Endothelial cell of umbilical vein (primary cell): Measurements from ENCODE around the gene IQGAP3. TPM values are rescaled to one million over a fixed set of nuclear protein-coding genes. Genes with fewer than 3 reads are reported as not detected.
"Not testable (repeated sequence)": the region's sequence is repeated elsewhere in the genome, so short reads cannot be mapped to it uniquely, and the experiment has no call there.

Experiments used
- BruUV-seq: library from RNA; stranded (reverse); fragments of 400-500 nt; replicated peaks from 2 replicates; lab custom pipeline; 2021; lab: Mats Ljungman, UMichigan
- CTCF ChIA-PET: fragments of 300-600, 350-600 bp; sonication (Branson Sonifier 250); formaldehyde crosslinking; loops from one replicate; lab custom pipeline; 2021; ENCODE audit warnings: antibody characterized with exemption, inconsistent platforms; lab: Charles Lee
- POLR2A ChIA-PET: fragments of 300-600, 350-600 bp; sonication (Branson Sonifier 250); formaldehyde crosslinking; loops from one replicate; lab custom pipeline; 2021; ENCODE audit warnings: antibody characterized with exemption, inconsistent platforms; lab: Charles Lee
- DNase-seq: peaks from one replicate; pipeline ENCODE4 v3.0.0-alpha.2; 2011; ENCODE audit warnings: low read depth, low spot score
- FAIRE-seq: peaks from 2 replicates; lab custom pipeline; 2011; peaks lifted over from hg19 to GRCh38; lab: Jason Lieb, UNC
- H2AFZ ChIP-seq: 2 replicates; pipeline ENCODE4 v1.6.0; 2012; ENCODE audit warnings: low read depth, low read length, control low read depth, inconsistent platforms
- H3K27ac ChIP-seq: 2 replicates; pipeline ENCODE4 v1.5.1; 2011; ENCODE audit warnings: low read depth, mild to moderate bottlenecking, control low read depth, low read length, moderate library complexity; ENCODE audit not compliant: insufficient read depth
- H3K27me3 ChIP-seq, 2 experiments: 2 replicates each; pipeline versions ENCODE4 v1.6.0 to v1.6.1; 2011; ENCODE audit warnings: low read length in 2 of 2, mixed read lengths in 1 of 2; ENCODE audit not compliant: control insufficient read depth in 2 of 2, insufficient read depth in 2 of 2
- H3K36me3 ChIP-seq, 2 experiments: 2 replicates in 1 of 2; 3 replicates in 1 of 2; pipeline ENCODE4 v1.5.1; 2011; ENCODE audit warnings: low read length in 2 of 2, mild to moderate bottlenecking in 1 of 2, moderate library complexity in 1 of 2; ENCODE audit not compliant: control insufficient read depth in 2 of 2, insufficient read depth in 2 of 2; ENCODE audit errors: extremely low read depth in 1 of 2
- H3K4me1 ChIP-seq: 3 replicates; pipeline ENCODE4 v1.5.1; 2011; ENCODE audit warnings: mild to moderate bottlenecking, low read length; ENCODE audit not compliant: control insufficient read depth, insufficient read depth; ENCODE audit errors: extremely low read depth
- H3K4me2 ChIP-seq: 2 replicates; pipeline ENCODE4 v1.6.1; 2011; ENCODE audit warnings: low read length, control low read depth, mixed read lengths; ENCODE audit not compliant: insufficient read depth
- H3K4me3 ChIP-seq, 3 experiments: fragments of 200-600 bp in 1 of 3; sonication (generic), shearing (Covaris generic) in 1 of 3; replicated peaks in 1 of 3; 2 replicates each; pipeline ENCODE4 v1.5.1; 2011 to 2016; ENCODE audit warnings: control low read depth in 3 of 3, low read length in 3 of 3, mild to moderate bottlenecking in 2 of 3, inconsistent platforms in 1 of 3, low read depth in 1 of 3, moderate library complexity in 1 of 3; ENCODE audit not compliant: insufficient read depth in 1 of 3
- H3K79me2 ChIP-seq: 2 replicates; pipeline ENCODE4 v1.6.0; 2012; ENCODE audit warnings: low read length, inconsistent platforms; ENCODE audit not compliant: control insufficient read depth, insufficient read depth
- H3K9ac ChIP-seq: replicated peaks from 2 replicates; pipeline ENCODE3; 2011; ENCODE audit warnings: low read length, control low read depth; ENCODE audit not compliant: insufficient read depth; ENCODE audit errors: extremely low read depth
- H3K9me1 ChIP-seq: replicated peaks from 3 replicates; pipeline ENCODE4 v1.6.0; 2011; ENCODE audit warnings: mild to moderate bottlenecking, low read length; ENCODE audit not compliant: control insufficient read depth, insufficient read depth; ENCODE audit errors: extremely low read depth
- H3K9me3 ChIP-seq: replicated peaks from 2 replicates; pipeline ENCODE4 v1.5.1; 2012; ENCODE audit warnings: low read length, inconsistent platforms; ENCODE audit not compliant: control insufficient read depth, insufficient read depth
- H4K20me1 ChIP-seq: replicated peaks from 2 replicates; pipeline ENCODE3; 2011; ENCODE audit warnings: mild to moderate bottlenecking, low read length; ENCODE audit not compliant: control insufficient read depth, insufficient read depth; ENCODE audit errors: extremely low read depth
- EZH2 ChIP-seq: IDR thresholded peaks from 2 replicates; pipeline ENCODE4 v1.6.1; 2012; ENCODE audit warnings: borderline replicate concordance, low read depth, mild to moderate bottlenecking, moderate library complexity, low read length, inconsistent platforms; ENCODE audit not compliant: severe bottlenecking
- FOS ChIP-seq: IDR thresholded peaks from 2 replicates; pipeline ENCODE4 v1.6.1; 2011; ENCODE audit warnings: mild to moderate bottlenecking, low read length, moderate library complexity, borderline replicate concordance; ENCODE audit not compliant: insufficient read depth
- GATA2 ChIP-seq: IDR thresholded peaks from 2 replicates; pipeline ENCODE4 v1.7.0; 2011; ENCODE audit warnings: low read depth, mild to moderate bottlenecking, moderate library complexity, mixed read lengths, low read length; ENCODE audit not compliant: insufficient read length, insufficient read depth
- JUN ChIP-seq: IDR thresholded peaks from 2 replicates; pipeline ENCODE4 v1.6.1; 2011; ENCODE audit warnings: borderline replicate concordance, low read depth; ENCODE audit not compliant: insufficient read length, insufficient read depth
- MYC ChIP-seq: IDR thresholded peaks from one replicate; pipeline ENCODE4 v1.6.1; 2011; ENCODE audit warnings: mild to moderate bottlenecking, low read depth, low read length
- POLR2A ChIP-seq: IDR thresholded peaks from 2 replicates; pipeline ENCODE4 v1.6.1; 2012; ENCODE audit warnings: low read depth, mild to moderate bottlenecking, control low read depth, low read length
- POLR2AphosphoS5 ChIP-seq: IDR thresholded peaks from 2 replicates; pipeline ENCODE4 v1.6.1; 2012; ENCODE audit warnings: low read depth, mild to moderate bottlenecking, control low read depth, low read length, moderate library complexity; ENCODE audit not compliant: insufficient read depth
- dilution Hi-C: fragments of 300-500 bp; cut with MboI; formaldehyde crosslinking; loops from one replicate; pipeline ENCODE4 v1.15.0; 2019; ENCODE audit warnings: low sequenced_read_pairs; ENCODE audit not compliant: extremely low pct_ligation_motif_present
- intact Hi-C: fragments of 100-400 bp; cut with micrococcal nuclease; formaldehyde crosslinking; loops from one replicate; pipeline ENCODE4 v1.10.0; 2022
- polyA plus RNA-seq, 4 experiments: library from polyadenylated mRNA; depleted of rRNA in 3 of 4; stranded (reverse) in 3 of 4; unstranded in 1 of 4; fragments of >200 nt; gene quantifications; 2 replicates each; pipeline versions ENCODE4 v1.2.1 to v1.2.3, GENCODE V29; 2011 to 2012; ENCODE audit warnings: missing spikeins in 1 of 4
- total RNA-seq: library from RNA; stranded (reverse); gene quantifications from 2 replicates; pipeline ENCODE4 v1.2.3, GENCODE V29; 2021
- TF ChIP-seq, protein P1 (sequence below): IDR thresholded peaks from 2 replicates; pipeline ENCODE4 v1.6.1; 2011; ENCODE audit not compliant: insufficient read depth, insufficient read length
- TF ChIP-seq, protein P2 (sequence below), 2 donors: IDR thresholded peaks; 1 replicate in 1 of 2; 2 replicates in 1 of 2; pipeline ENCODE4 v1.5.1; 2011; ENCODE audit warnings: low read length in 2 of 2, mild to moderate bottlenecking in 2 of 2, moderate library complexity in 2 of 2, control low read depth in 1 of 2, inconsistent platforms in 1 of 2, low read depth in 1 of 2; ENCODE audit not compliant: insufficient read depth in 1 of 2; ENCODE audit errors: extremely low read depth in 1 of 2

IQGAP3 gene
- total and polyA plus RNA-seq, 2 donors (not counting 3 experiments of a cell fraction or from before 2014, with no cell fraction given), result 28.3 to 60.7 TPM

GRCh38 chr1:156612666-156613065, 40.3 kb upstream of the IQGAP3 start:
- H3K4me3 ChIP-seq, result no peak overlapping the region
- H3K36me3 ChIP-seq, result no peaks in the 10 kb centered on the region
- no peak overlapping the region for H3K27ac ChIP-seq
- H3K27me3 ChIP-seq, result peaks cover 9 to 14% of the 10 kb centered on the region in 2 experiments
- intact Hi-C loops (no loop called here), dilution Hi-C loops (no loop called here)
- ChIA-PET CTCF (interaction anchor here (0.9 to 4.4 kb wide), 11 partner anchors 8 to 227 kb away, joined by 3 to 27 read pairs (median 6); partner anchors contain the start of gene GPATCH4), POLR2A (interaction anchor here (1.0 kb wide), 1 partner anchor 11 kb away, joined by 3 read pairs; the partner anchor contains the start of gene GPATCH4)
- H3K4me1 ChIP-seq, result peaks cover 8% of the 10 kb centered on the region
- no peak overlapping the region for H3K9ac ChIP-seq
- DNase-seq (no peak), FAIRE-seq (no peak)
- no peak overlapping the region for H3K4me2 ChIP-seq
- no TSS peak for BruUV-seq
- no peak for TF ChIP-seq JUN
- TF ChIP-seq FOS, result no peak
- TF ChIP-seq POLR2A, result no peak
- TF ChIP-seq, protein P1, sequence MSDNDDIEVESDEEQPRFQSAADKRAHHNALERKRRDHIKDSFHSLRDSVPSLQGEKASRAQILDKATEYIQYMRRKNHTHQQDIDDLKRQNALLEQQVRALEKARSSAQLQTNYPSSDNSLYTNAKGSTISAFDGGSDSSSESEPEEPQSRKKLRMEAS, result no peak
- TF ChIP-seq MYC, result no peak
- TF ChIP-seq EZH2, result no peak
- no peak for TF ChIP-seq GATA2
- TF ChIP-seq, protein P2, sequence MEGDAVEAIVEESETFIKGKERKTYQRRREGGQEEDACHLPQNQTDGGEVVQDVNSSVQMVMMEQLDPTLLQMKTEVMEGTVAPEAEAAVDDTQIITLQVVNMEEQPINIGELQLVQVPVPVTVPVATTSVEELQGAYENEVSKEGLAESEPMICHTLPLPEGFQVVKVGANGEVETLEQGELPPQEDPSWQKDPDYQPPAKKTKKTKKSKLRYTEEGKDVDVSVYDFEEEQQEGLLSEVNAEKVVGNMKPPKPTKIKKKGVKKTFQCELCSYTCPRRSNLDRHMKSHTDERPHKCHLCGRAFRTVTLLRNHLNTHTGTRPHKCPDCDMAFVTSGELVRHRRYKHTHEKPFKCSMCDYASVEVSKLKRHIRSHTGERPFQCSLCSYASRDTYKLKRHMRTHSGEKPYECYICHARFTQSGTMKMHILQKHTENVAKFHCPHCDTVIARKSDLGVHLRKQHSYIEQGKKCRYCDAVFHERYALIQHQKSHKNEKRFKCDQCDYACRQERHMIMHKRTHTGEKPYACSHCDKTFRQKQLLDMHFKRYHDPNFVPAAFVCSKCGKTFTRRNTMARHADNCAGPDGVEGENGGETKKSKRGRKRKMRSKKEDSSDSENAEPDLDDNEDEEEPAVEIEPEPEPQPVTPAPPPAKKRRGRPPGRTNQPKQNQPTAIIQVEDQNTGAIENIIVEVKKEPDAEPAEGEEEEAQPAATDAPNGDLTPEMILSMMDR (IDR thresholded peaks at IDR 0.05; ENCODE audit: extremely low read depth in 1 of 2, insufficient read depth in 1 of 2, low read depth in 1 of 2, low read length in 2 of 2), result no peak
- no peak for TF ChIP-seq POLR2AphosphoS5
- no peaks in the 10 kb centered on the region for H4K20me1 ChIP-seq
- no peaks in the 10 kb centered on the region for H3K9me1 ChIP-seq
- H2AFZ ChIP-seq, result no peak overlapping the region
- H3K9me3 ChIP-seq, result no peaks in the 10 kb centered on the region
- H3K79me2 ChIP-seq, result no peaks in the 10 kb centered on the region

- H3K9me1 ChIP-seq, H3K4me3 ChIP-seq, H4K20me1 ChIP-seq, FAIRE-seq, H3K27ac ChIP-seq, H3K79me2 ChIP-seq, H3K9me3 ChIP-seq, DNase-seq, H3K4me2 ChIP-seq, H3K4me1 ChIP-seq, H3K36me3 ChIP-seq, BruUV-seq, POLR2A ChIA-PET, intact Hi-C loops, dilution Hi-C loops, H2AFZ ChIP-seq, H3K9ac ChIP-seq: not testable (repeated sequence)
- H3K27me3 ChIP-seq, result peaks cover 9 to 12% of the 10 kb centered on the region in 2 experiments
- CTCF ChIA-PET, result interaction anchor here (0.7 to 1.5 kb wide), 5 partner anchors 16 to 153 kb away, joined by 3 to 4 read pairs (median 3); no protein-coding TSS in a partner anchor
Observed at GRCh38 chr1:156610072-156610471, 37.7 kb upstream of the IQGAP3 start.
